ENCODE measurements around the gene THYN1. TPM values are rescaled to one million over a fixed set of nuclear protein-coding genes. Genes with fewer than 3 reads are reported as not detected.

Gene THYN1
- total and polyA plus RNA-seq, 11 donors, result 34.1 to 59.4 (median 41.9) TPM

- Histone ChIP-seq H3K27ac (no peak overlapping the region), H3K9me3 (no peaks in the 10 kb centered on the region), H3K4me3 (no peak overlapping the region), H3K36me3 (peaks cover 0 to 76% (median 59%) of the 10 kb centered on the region in 9 donors), H3K27me3 (no peaks in the 10 kb centered on the region), H3K4me1 (peaks cover 0 to 21% (median 8%) of the 10 kb centered on the region in 12 donors)
- intact Hi-C loops (cut with DNase I), result no loop called here
- TF ChIP-seq POLR2A (IDR thresholded peaks at IDR 0.05), result no peak
- TF ChIP-seq CTCF (IDR thresholded peaks at IDR 0.05), result no peak
- no peak for ATAC-seq
- no peak for DNase-seq
- 80 to 88% (median 83%) methylated on average over 11 of the region's 11 CpGs for WGBS, 4 donors
Measured at GRCh38 chr11:134237557-134237922, 15.6 kb downstream of the THYN1 start.

- DNase-seq (no peak), ATAC-seq (no peak)
- Histone ChIP-seq H3K4me1 (peaks cover 0 to 26% (median 10%) of the 10 kb centered on the region in 12 donors), H3K9me3 (no peaks in the 10 kb centered on the region), H3K27me3 (no peaks in the 10 kb centered on the region), H3K36me3 (peaks cover 0 to 70% (median 54%) of the 10 kb centered on the region in 9 donors), H3K27ac (no peak overlapping the region), H3K4me3 (no peak overlapping the region)
- WGBS, 4 donors, result 87 to 91% (median 88%) methylated on average over 7 of the region's 7 CpGs
- TF ChIP-seq CTCF (IDR thresholded peaks at IDR 0.05), result no peak
- no peak for TF ChIP-seq POLR2A (IDR thresholded peaks at IDR 0.05)
- intact Hi-C loops (cut with DNase I), result no loop called here
Measured at GRCh38 chr11:134236834-134237556, 16.2 kb downstream of the THYN1 start.

GRCh38 chr11:134235399-134235798 is 17.8 kb downstream of the THYN1 start:
- 66 to 77% (median 68%) methylated on average over 3 of the region's 3 CpGs for WGBS, 4 donors
- ATAC-seq (peak; percentile 61 to 74 (median 66)), DNase-seq (peak in 1 of 5 donors; percentile 44)
- Histone ChIP-seq H3K27ac (peak overlapping the region in 6 of 12 donors; percentile 1 to 40 (median 22)), H3K36me3 (peaks cover 0 to 58% (median 46%) of the 10 kb centered on the region in 9 donors), H3K4me3 (no peak overlapping the region), H3K4me1 (peaks cover 0 to 42% (median 21%) of the 10 kb centered on the region in 12 donors), H3K27me3 (no peaks in the 10 kb centered on the region), H3K9me3 (no peaks in the 10 kb centered on the region)
- intact Hi-C loops (cut with DNase I), result no loop called here
- no peak for TF ChIP-seq CTCF (IDR thresholded peaks at IDR 0.05)
- no peak for TF ChIP-seq POLR2A (IDR thresholded peaks at IDR 0.05)

GRCh38 chr11:134233729-134234179 is 19.4 kb downstream of the THYN1 start:
- no peak overlapping the region for H3K27ac ChIP-seq
- H3K9me3 ChIP-seq, result no peaks in the 10 kb centered on the region
- H3K27me3 ChIP-seq, result no peaks in the 10 kb centered on the region
- 54 to 72% (median 64%) methylated on average over 4 of the region's 4 CpGs for WGBS, 4 donors
- TF ChIP-seq POLR2A (IDR thresholded peaks at IDR 0.05) (no peak), CTCF (IDR thresholded peaks at IDR 0.05) (no peak)
- H3K36me3 ChIP-seq, result peaks cover 0 to 44% (median 29%) of the 10 kb centered on the region in 9 donors
- ATAC-seq (peak in 2 of 4 donors; percentile 23 to 34), DNase-seq (no peak)
- intact Hi-C loops (cut with DNase I), result no loop called here
- peaks cover 0 to 56% (median 34%) of the 10 kb centered on the region in 12 donors for H3K4me1 ChIP-seq
- no peak overlapping the region for H3K4me3 ChIP-seq

Data from heart left ventricle (tissue), 16 donors.